Keratinocyte (primary cell): ENCODE results near the gene APBB1IP. TPM values are rescaled to one million over a fixed set of nuclear protein-coding genes. Genes with fewer than 3 reads are reported as not detected.

Source experiments
- DNase-seq: peaks from one replicate; pipeline ENCODE4 v3.0.0-alpha.2; 2011; ENCODE audit warnings: low read depth, missing footprints, low spot score
- FAIRE-seq: peaks from 2 replicates; lab custom pipeline; 2011; peaks lifted over from hg19 to GRCh38; lab: Jason Lieb, UNC
- H2AFZ ChIP-seq: 2 replicates; pipeline ENCODE4 v1.6.0; 2012; ENCODE audit warnings: low read length, control low read depth, inconsistent platforms; ENCODE audit not compliant: control insufficient read depth
- H3K27ac ChIP-seq: 2 replicates; pipeline ENCODE4 v1.5.1; 2011; ENCODE audit warnings: low read length; ENCODE audit not compliant: control insufficient read depth, insufficient read depth
- H3K27me3 ChIP-seq: 3 replicates; pipeline ENCODE4 v1.6.0; 2011; ENCODE audit warnings: low read length; ENCODE audit not compliant: control insufficient read depth, insufficient read depth; ENCODE audit errors: extremely low read depth
- H3K36me3 ChIP-seq, 2 experiments: 2 replicates in 1 of 2; 3 replicates in 1 of 2; pipeline ENCODE4 v1.5.1; 2011; ENCODE audit warnings: low read length in 2 of 2, mild to moderate bottlenecking in 1 of 2; ENCODE audit not compliant: control insufficient read depth in 2 of 2, insufficient read depth in 2 of 2; ENCODE audit errors: extremely low read depth in 1 of 2
- H3K4me1 ChIP-seq: 3 replicates; pipeline ENCODE4 v1.5.1; 2011; ENCODE audit warnings: low read length; ENCODE audit not compliant: control insufficient read depth, insufficient read depth; ENCODE audit errors: extremely low read depth
- H3K4me2 ChIP-seq: 3 replicates; pipeline ENCODE4 v1.6.0; 2011; ENCODE audit warnings: low read depth, low read length; ENCODE audit not compliant: control insufficient read depth, insufficient read depth; ENCODE audit errors: extremely low read depth
- H3K4me3 ChIP-seq, 3 experiments: fragments of 200-600 bp in 1 of 3; sonication (generic) in 1 of 3; 2 replicates in 2 of 3; 3 replicates in 1 of 3; pipeline ENCODE4 v1.5.1; 2011 to 2016; ENCODE audit warnings: low read length in 3 of 3, mild to moderate bottlenecking in 3 of 3, control low read depth in 2 of 3, inconsistent platforms in 1 of 3, low read depth in 1 of 3, mixed read lengths in 1 of 3, mixed run types in 1 of 3, moderate library complexity in 1 of 3; ENCODE audit not compliant: control insufficient read depth in 2 of 3, insufficient read depth in 2 of 3; ENCODE audit errors: extremely low read depth in 1 of 3
- H3K79me2 ChIP-seq: 2 replicates; pipeline ENCODE4 v1.6.0; 2012; ENCODE audit warnings: low read length; ENCODE audit not compliant: control insufficient read depth, insufficient read depth
- H3K9ac ChIP-seq: 3 replicates; pipeline ENCODE4 v1.6.0; 2011; ENCODE audit warnings: low read length; ENCODE audit not compliant: control insufficient read depth, insufficient read depth; ENCODE audit errors: extremely low read depth
- H3K9me1 ChIP-seq: 3 replicates; pipeline ENCODE4 v1.6.0; 2011; ENCODE audit warnings: low read length; ENCODE audit not compliant: control insufficient read depth, insufficient read depth; ENCODE audit errors: extremely low read depth
- H3K9me3 ChIP-seq: 2 replicates; pipeline ENCODE4 v1.5.1; 2012; ENCODE audit warnings: low read depth, low read length; ENCODE audit not compliant: control insufficient read depth
- H4K20me1 ChIP-seq: 3 replicates; pipeline ENCODE4 v1.6.0; 2011; ENCODE audit warnings: low read length; ENCODE audit not compliant: control insufficient read depth, insufficient read depth; ENCODE audit errors: extremely low read depth
- EZH2 ChIP-seq: IDR thresholded peaks from one replicate; pipeline ENCODE4 v1.6.1; 2012; ENCODE audit warnings: inconsistent platforms, mild to moderate bottlenecking, low read length, moderate library complexity
- dilution Hi-C: fragments of 300-500 bp; cut with MboI; formaldehyde crosslinking; loops from one replicate; pipeline ENCODE4 v1.7.0; 2020; ENCODE audit warnings: low sequenced_read_pairs; ENCODE audit not compliant: extremely low pct_ligation_motif_present
- polyA plus RNA-seq, 5 experiments: library from polyadenylated mRNA; depleted of rRNA in 3 of 5; stranded (reverse) in 3 of 5; stranded (forward) in 1 of 5; unstranded in 1 of 5; fragments of >200 nt; gene quantifications; 1 replicate in 1 of 5; 2 replicates in 3 of 5; 3 replicates in 1 of 5; pipeline versions ENCODE4 v1.2.1 to v1.2.3, GENCODE V29; 2011 to 2012; ENCODE audit warnings: missing spikeins in 2 of 5, low read depth in 1 of 5, low replicate concordance in 1 of 5
- TF ChIP-seq, protein P1 (sequence below), 3 experiments: IDR thresholded peaks in 1 of 3; conservative IDR thresholded peaks in 1 of 3; optimal IDR thresholded peaks in 1 of 3; 2 replicates in 2 of 3; 3 replicates in 1 of 3; pipeline versions ENCODE3 to v1.5.1; 2011; ENCODE audit warnings: low read length in 3 of 3, mild to moderate bottlenecking in 3 of 3, moderate library complexity in 2 of 3, control low read depth in 1 of 3, inconsistent platforms in 1 of 3; ENCODE audit not compliant: insufficient read depth in 2 of 3; ENCODE audit errors: extremely low read depth in 1 of 3

Gene APBB1IP
- polyA plus RNA-seq, 1 donor (not counting 4 experiments of a cell fraction or from before 2014, with no cell fraction given) = not detected

- Histone ChIP-seq H3K4me3 (no peak overlapping the region), H3K27ac (no peak overlapping the region), H3K9ac (no peak overlapping the region), H3K9me1 (no peaks in the 10 kb centered on the region), H3K4me2 (no peak overlapping the region), H3K27me3 (no peaks in the 10 kb centered on the region), H3K9me3 (no peaks in the 10 kb centered on the region), H4K20me1 (no peaks in the 10 kb centered on the region), H3K36me3 (no peaks in the 10 kb centered on the region), H3K4me1 (no peaks in the 10 kb centered on the region), H2AFZ (no peak overlapping the region), H3K79me2 (no peaks in the 10 kb centered on the region)
- no peak for TF ChIP-seq EZH2
- TF ChIP-seq, protein P1, sequence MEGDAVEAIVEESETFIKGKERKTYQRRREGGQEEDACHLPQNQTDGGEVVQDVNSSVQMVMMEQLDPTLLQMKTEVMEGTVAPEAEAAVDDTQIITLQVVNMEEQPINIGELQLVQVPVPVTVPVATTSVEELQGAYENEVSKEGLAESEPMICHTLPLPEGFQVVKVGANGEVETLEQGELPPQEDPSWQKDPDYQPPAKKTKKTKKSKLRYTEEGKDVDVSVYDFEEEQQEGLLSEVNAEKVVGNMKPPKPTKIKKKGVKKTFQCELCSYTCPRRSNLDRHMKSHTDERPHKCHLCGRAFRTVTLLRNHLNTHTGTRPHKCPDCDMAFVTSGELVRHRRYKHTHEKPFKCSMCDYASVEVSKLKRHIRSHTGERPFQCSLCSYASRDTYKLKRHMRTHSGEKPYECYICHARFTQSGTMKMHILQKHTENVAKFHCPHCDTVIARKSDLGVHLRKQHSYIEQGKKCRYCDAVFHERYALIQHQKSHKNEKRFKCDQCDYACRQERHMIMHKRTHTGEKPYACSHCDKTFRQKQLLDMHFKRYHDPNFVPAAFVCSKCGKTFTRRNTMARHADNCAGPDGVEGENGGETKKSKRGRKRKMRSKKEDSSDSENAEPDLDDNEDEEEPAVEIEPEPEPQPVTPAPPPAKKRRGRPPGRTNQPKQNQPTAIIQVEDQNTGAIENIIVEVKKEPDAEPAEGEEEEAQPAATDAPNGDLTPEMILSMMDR (optimal IDR thresholded peaks at IDR 0.05 in 1 of 3, IDR thresholded peaks at IDR 0.05 in 1 of 3, conservative IDR thresholded peaks at IDR 0.05 in 1 of 3; ENCODE audit: extremely low read depth in 1 of 3, insufficient read depth in 2 of 3, low read length in 3 of 3) = no peak
- DNase-seq (no peak), FAIRE-seq (no peak)
- dilution Hi-C loops = no loop called here
Measured at GRCh38 chr10:26477501-26477900, 39.4 kb downstream of the APBB1IP start.

DNA sequence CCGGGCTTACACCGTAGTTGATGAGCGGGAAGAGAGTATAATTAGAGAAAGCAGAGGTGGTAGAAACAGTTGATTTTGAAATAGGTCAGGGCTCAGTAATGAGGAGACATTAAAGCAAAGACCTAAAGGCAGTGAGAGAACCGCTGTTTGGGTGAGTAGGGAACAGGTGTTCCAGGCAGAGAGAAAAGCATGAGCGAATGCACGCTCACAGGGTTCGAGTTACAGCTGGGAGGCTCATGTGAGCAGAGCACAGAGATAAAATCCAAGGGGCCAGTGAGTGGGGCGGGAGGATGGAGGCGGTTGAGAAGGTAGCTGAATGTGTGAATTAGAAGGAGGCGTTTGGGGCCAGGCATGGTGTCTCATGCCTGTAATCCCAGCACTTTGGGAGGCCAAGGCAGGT, 39.9 kb downstream of the APBB1IP start:
- H3K9me3 ChIP-seq = no peaks in the 10 kb centered on the region
- H3K79me2 ChIP-seq = no peaks in the 10 kb centered on the region
- DNase-seq (no peak), FAIRE-seq (no peak)
- no peaks in the 10 kb centered on the region for H4K20me1 ChIP-seq
- no peak overlapping the region for H2AFZ ChIP-seq
- no peak overlapping the region for H3K4me3 ChIP-seq
- H3K4me1 ChIP-seq = no peaks in the 10 kb centered on the region
- no peak overlapping the region for H3K27ac ChIP-seq
- H3K36me3 ChIP-seq = no peaks in the 10 kb centered on the region
- no peak overlapping the region for H3K9ac ChIP-seq
- no peak overlapping the region for H3K4me2 ChIP-seq
- H3K9me1 ChIP-seq = no peaks in the 10 kb centered on the region
- dilution Hi-C loops = no loop called here
- TF ChIP-seq, protein P1 (optimal IDR thresholded peaks at IDR 0.05 in 1 of 3, IDR thresholded peaks at IDR 0.05 in 1 of 3, conservative IDR thresholded peaks at IDR 0.05 in 1 of 3; ENCODE audit: extremely low read depth in 1 of 3, insufficient read depth in 2 of 3, low read length in 3 of 3) = no peak
- TF ChIP-seq EZH2 = no peak
- H3K27me3 ChIP-seq = no peaks in the 10 kb centered on the region
